NT2/D1 (cell line): Measurements from ENCODE around the gene LRSAM1.

Source experiments
- DNase-seq: peaks from one replicate; pipeline ENCODE4 v3.0.0-alpha.2; 2011; ENCODE audit warnings: low read depth, low spot score
- H3K27me3 ChIP-seq: 2 replicates; pipeline ENCODE4 v1.6.0; 2011; ENCODE audit warnings: mild to moderate bottlenecking; ENCODE audit not compliant: insufficient read length, insufficient read depth
- H3K36me3 ChIP-seq: 2 replicates; pipeline ENCODE4 v1.6.1; 2011; ENCODE audit warnings: mild to moderate bottlenecking, low read length, mixed read lengths; ENCODE audit not compliant: insufficient read depth, insufficient read length
- H3K4me1 ChIP-seq: 2 replicates; pipeline ENCODE4 v1.5.1; 2011; ENCODE audit not compliant: insufficient read depth, insufficient read length
- H3K4me3 ChIP-seq: 2 replicates; pipeline ENCODE4 v1.5.1; 2011; ENCODE audit warnings: low read depth; ENCODE audit not compliant: insufficient read length
- H3K9ac ChIP-seq: 2 replicates; pipeline ENCODE4 v1.6.0; 2011; ENCODE audit warnings: low read depth; ENCODE audit not compliant: insufficient read length
- H3K9me3 ChIP-seq: 2 replicates; pipeline ENCODE4 v1.5.1; 2011; ENCODE audit warnings: mild to moderate bottlenecking, low read length; ENCODE audit not compliant: insufficient read depth
- SUZ12 ChIP-seq: IDR thresholded peaks from 2 replicates; pipeline ENCODE4 v1.6.1; 2011; ENCODE audit not compliant: insufficient read length, insufficient read depth; ENCODE audit errors: extremely low read depth
- YY1 ChIP-seq: IDR thresholded peaks from 2 replicates; pipeline ENCODE4 v1.6.1; 2011; ENCODE audit not compliant: insufficient read length, insufficient read depth
- ZNF274 ChIP-seq: IDR thresholded peaks from 2 replicates; pipeline ENCODE4 v1.6.1; 2011; ENCODE audit warnings: mild to moderate bottlenecking, low read depth, low read length

Gene LRSAM1

DNA sequence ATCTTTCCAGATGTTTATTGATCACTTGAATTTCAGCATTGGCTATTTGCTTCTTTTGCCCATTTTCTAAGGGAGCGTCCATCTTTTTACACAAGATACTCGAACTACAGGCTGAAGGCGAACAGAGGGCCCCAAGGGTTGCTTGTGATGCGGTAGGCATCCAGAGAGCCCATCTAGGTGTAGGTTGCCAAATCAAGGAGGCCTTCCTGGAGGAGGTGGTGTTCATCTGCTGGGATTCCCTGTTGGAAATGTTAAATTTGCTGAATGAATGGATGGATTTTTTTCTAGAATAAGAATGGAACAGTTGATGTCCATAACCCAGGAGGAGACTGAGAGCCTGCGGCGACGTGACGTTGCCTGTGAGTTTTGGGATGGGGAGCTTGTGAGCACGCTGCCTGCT lies 31.4 kb downstream of the LRSAM1 start:
- Histone ChIP-seq H3K27me3 (no peaks in the 10 kb centered on the region), H3K4me1 (no peaks in the 10 kb centered on the region), H3K9ac (no peak overlapping the region), H3K4me3 (no peak overlapping the region), H3K9me3 (no peaks in the 10 kb centered on the region), H3K36me3 (peaks cover 76% of the 10 kb centered on the region)
- no peak for DNase-seq
- TF ChIP-seq SUZ12, result no peak
- no peak for TF ChIP-seq ZNF274
- TF ChIP-seq YY1, result no peak

DNA sequence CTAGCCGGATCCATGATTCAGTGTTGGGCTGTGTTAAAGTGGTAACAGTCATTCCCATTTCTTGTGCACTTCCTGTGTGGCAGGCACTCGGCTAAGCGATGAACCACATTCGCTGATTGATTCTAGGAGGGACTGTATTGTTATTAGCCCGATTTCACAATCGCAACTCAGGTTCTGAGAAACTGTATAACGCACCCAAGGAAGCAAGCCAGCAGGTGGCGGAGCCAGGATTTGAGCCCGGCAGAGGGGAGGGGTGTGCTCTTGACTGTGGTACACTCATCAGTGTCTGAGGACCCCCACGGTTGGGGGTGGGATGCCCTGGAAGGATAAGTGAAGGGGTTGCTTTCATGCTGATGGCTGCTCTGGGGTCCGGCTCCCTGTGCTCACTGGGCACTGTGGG lies 34.7 kb downstream of the LRSAM1 start:
- Histone ChIP-seq H3K4me3 (no peak overlapping the region), H3K9ac (no peak overlapping the region), H3K9me3 (no peaks in the 10 kb centered on the region), H3K4me1 (peaks cover 10% of the 10 kb centered on the region), H3K27me3 (no peaks in the 10 kb centered on the region), H3K36me3 (peaks cover 60% of the 10 kb centered on the region)
- TF ChIP-seq YY1, result no peak
- TF ChIP-seq ZNF274, result no peak
- TF ChIP-seq SUZ12, result no peak
- no peak for DNase-seq

DNA sequence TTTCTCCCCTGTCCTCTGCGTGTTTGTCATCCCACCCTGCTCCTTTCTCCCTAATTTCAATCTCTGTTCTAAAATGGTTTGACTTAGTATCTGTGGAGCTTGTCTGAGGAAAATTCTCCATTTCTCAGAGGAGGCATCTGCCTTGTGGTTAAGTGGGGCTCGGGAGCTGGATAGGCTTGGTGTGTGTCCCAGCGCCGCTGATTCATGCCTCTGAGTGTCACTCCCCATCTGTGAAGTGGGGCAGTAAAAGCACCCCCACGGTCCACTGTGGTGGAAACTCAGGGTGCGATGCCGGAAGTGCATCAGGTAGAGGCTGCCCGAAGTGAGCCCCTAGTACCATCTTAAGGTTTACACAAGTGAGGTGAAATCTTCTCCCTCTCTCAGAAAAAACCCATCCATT lies 37.6 kb downstream of the LRSAM1 start:
- Histone ChIP-seq H3K4me3 (no peak overlapping the region), H3K27me3 (no peaks in the 10 kb centered on the region), H3K9ac (peak overlapping the region; percentile 54), H3K4me1 (peaks cover 18% of the 10 kb centered on the region), H3K36me3 (peaks cover 63% of the 10 kb centered on the region), H3K9me3 (no peaks in the 10 kb centered on the region)
- no peak for DNase-seq
- TF ChIP-seq ZNF274 (no peak), YY1 (no peak), SUZ12 (no peak)

DNA sequence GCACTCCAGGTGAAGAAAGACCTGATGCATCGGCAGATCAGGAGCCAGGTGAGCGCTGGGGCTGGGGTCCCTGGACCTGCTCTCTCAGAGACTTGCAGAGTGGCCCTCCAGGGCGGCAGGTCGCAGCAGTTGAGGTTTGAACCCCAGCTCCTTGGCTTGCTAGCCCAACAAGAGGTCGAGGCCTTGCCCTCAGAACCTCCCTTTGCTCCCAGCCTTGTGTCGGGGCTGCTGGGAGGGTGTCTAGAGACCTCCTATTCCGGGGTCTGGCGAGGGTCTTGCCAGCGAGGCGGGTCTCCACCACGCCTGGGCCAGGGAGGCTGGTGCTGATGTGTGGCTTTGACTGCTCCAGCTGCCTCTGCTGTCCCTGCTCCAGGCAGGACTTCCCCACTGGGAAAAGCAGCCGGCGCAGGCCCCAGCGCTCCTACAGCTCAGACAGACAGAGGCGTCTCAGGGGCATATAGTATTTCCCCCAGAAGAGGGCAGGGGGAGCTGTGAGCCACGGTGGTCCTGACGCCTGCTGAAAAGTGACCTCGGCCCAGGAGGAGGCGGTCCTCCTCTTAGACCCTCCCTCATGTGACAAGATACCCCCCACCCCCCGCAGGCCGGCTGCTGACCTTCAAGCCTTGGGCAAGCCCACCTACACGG lies 38.3 kb downstream of the LRSAM1 start:
- peak; percentile 70 for DNase-seq

DNA sequence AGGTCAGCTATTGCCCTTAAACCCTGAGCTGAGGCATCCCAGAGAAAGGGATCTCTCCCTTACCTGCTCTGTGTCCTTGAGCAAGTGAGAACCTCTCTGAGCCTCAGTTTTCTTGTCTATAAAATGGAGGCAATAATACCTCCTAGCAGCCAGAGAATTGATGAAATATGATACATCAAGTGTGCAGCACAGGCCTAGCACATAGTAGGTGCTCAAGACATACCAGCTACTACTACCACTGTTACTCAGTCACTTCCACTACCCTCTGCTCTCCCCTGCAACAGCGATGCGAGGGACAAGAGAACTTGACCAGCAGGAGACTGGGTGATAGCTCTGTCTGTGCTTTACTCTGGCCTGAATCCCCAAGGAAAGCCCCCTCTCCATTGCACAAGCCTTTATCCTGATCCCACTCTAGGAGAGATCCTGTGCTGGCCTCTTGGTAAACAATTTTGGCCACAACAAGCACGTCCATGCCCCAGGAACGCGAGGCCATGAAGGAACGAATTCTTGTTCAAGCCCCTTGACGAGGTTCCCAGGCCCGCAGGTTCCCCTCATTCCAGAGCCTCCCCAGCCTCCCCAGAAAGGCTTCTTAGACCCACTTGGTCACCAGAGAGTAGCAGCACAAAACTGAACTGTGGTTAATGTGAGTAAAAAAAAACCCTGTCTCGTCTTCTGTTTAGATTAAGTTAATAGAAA lies 39.4 kb downstream of the LRSAM1 start:
- peak overlapping the region; percentile 36 for H3K9ac ChIP-seq
- H3K9me3 ChIP-seq, result no peaks in the 10 kb centered on the region
- no peak overlapping the region for H3K4me3 ChIP-seq
- TF ChIP-seq SUZ12 (no peak), ZNF274 (no peak), YY1 (no peak)
- peaks cover 68% of the 10 kb centered on the region for H3K36me3 ChIP-seq
- H3K27me3 ChIP-seq, result no peaks in the 10 kb centered on the region
- no peak for DNase-seq
- H3K4me1 ChIP-seq, result peaks cover 19% of the 10 kb centered on the region

More for the DNA sequence above, 38.3 kb downstream of the LRSAM1 start:
- Histone ChIP-seq H3K4me3 (no peak overlapping the region), H3K36me3 (peaks cover 65% of the 10 kb centered on the region), H3K9me3 (no peaks in the 10 kb centered on the region), H3K9ac (peak overlapping the region; percentile 54), H3K27me3 (no peaks in the 10 kb centered on the region), H3K4me1 (peaks cover 19% of the 10 kb centered on the region)
- TF ChIP-seq SUZ12 (no peak), ZNF274 (no peak), YY1 (no peak)

DNA sequence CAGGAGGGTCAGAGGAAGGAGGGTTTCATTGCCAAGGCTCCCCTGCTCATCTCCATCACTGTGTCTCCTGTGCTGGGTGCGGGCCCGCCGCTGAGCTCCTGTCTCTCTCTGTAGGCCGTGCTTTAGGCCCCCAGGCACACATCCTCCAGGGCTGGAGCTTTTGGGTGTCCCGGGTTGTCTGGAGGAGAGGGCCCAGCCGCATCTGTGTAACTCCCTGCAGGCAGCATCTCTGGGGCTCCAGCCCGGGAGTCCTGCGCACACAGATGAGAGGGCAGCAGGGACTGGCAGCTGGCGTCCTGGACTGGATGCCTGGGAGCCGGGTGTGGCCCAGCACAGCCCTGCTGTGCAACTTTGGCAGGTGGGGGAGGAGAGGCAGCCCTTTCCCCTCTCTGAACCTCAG lies 40.2 kb downstream of the LRSAM1 start:
- no peak for DNase-seq
- Histone ChIP-seq H3K27me3 (no peaks in the 10 kb centered on the region), H3K4me1 (peaks cover 19% of the 10 kb centered on the region), H3K4me3 (no peak overlapping the region), H3K9ac (no peak overlapping the region), H3K9me3 (no peaks in the 10 kb centered on the region), H3K36me3 (peaks cover 68% of the 10 kb centered on the region)
- TF ChIP-seq SUZ12 (no peak), ZNF274 (no peak)

DNA sequence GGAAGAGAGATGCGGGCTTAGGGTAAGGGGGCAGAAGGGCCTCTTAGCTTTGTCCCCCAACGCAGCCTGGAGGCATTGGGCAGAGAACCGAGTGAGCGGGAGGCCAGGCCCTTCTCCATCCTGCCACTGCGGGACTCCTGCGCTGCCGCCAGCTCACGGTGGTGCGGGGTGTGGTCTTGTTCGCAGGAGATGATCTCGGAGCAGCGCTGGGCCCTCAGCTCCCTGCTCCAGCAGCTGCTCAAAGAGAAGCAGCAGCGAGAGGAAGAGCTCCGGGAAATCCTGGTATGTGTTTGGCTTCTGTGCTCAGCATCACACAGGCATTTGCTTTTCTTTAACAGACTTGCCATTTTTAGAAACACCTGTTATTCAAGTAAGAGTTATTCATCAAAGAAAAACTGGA lies 41.3 kb downstream of the LRSAM1 start:
- no peak overlapping the region for H3K9ac ChIP-seq
- H3K4me3 ChIP-seq, result no peak overlapping the region
- H3K36me3 ChIP-seq, result peaks cover 69% of the 10 kb centered on the region
- no peak for DNase-seq
- peaks cover 19% of the 10 kb centered on the region for H3K4me1 ChIP-seq
- H3K27me3 ChIP-seq, result no peaks in the 10 kb centered on the region
- no peaks in the 10 kb centered on the region for H3K9me3 ChIP-seq
- TF ChIP-seq YY1 (no peak), ZNF274 (no peak), SUZ12 (no peak)
